Keratinocyte (primary cell): ENCODE data around the gene BAHCC1. TPM values are rescaled to one million over a fixed set of nuclear protein-coding genes. Genes with fewer than 3 reads are reported as not detected.

ENCODE experiments used
- DNase-seq: peaks from one replicate; pipeline ENCODE4 v3.0.0-alpha.2; 2011; ENCODE audit warnings: low read depth, missing footprints, low spot score
- FAIRE-seq: peaks from 2 replicates; lab custom pipeline; 2011; peaks lifted over from hg19 to GRCh38; lab: Jason Lieb, UNC
- H2AFZ ChIP-seq: 2 replicates; pipeline ENCODE4 v1.6.0; 2012; ENCODE audit warnings: low read length, control low read depth, inconsistent platforms; ENCODE audit not compliant: control insufficient read depth
- H3K27ac ChIP-seq: 2 replicates; pipeline ENCODE4 v1.5.1; 2011; ENCODE audit warnings: low read length; ENCODE audit not compliant: control insufficient read depth, insufficient read depth
- H3K27me3 ChIP-seq: 3 replicates; pipeline ENCODE4 v1.6.0; 2011; ENCODE audit warnings: low read length; ENCODE audit not compliant: control insufficient read depth, insufficient read depth; ENCODE audit errors: extremely low read depth
- H3K36me3 ChIP-seq, 2 experiments: 2 replicates in 1 of 2; 3 replicates in 1 of 2; pipeline ENCODE4 v1.5.1; 2011; ENCODE audit warnings: low read length in 2 of 2, mild to moderate bottlenecking in 1 of 2; ENCODE audit not compliant: control insufficient read depth in 2 of 2, insufficient read depth in 2 of 2; ENCODE audit errors: extremely low read depth in 1 of 2
- H3K4me1 ChIP-seq: 3 replicates; pipeline ENCODE4 v1.5.1; 2011; ENCODE audit warnings: low read length; ENCODE audit not compliant: control insufficient read depth, insufficient read depth; ENCODE audit errors: extremely low read depth
- H3K4me2 ChIP-seq: 3 replicates; pipeline ENCODE4 v1.6.0; 2011; ENCODE audit warnings: low read depth, low read length; ENCODE audit not compliant: control insufficient read depth, insufficient read depth; ENCODE audit errors: extremely low read depth
- H3K4me3 ChIP-seq, 3 experiments: fragments of 200-600 bp in 1 of 3; sonication (generic) in 1 of 3; 2 replicates in 2 of 3; 3 replicates in 1 of 3; pipeline ENCODE4 v1.5.1; 2011 to 2016; ENCODE audit warnings: low read length in 3 of 3, mild to moderate bottlenecking in 3 of 3, control low read depth in 2 of 3, inconsistent platforms in 1 of 3, low read depth in 1 of 3, mixed read lengths in 1 of 3, mixed run types in 1 of 3, moderate library complexity in 1 of 3; ENCODE audit not compliant: control insufficient read depth in 2 of 3, insufficient read depth in 2 of 3; ENCODE audit errors: extremely low read depth in 1 of 3
- H3K79me2 ChIP-seq: 2 replicates; pipeline ENCODE4 v1.6.0; 2012; ENCODE audit warnings: low read length; ENCODE audit not compliant: control insufficient read depth, insufficient read depth
- H3K9ac ChIP-seq: 3 replicates; pipeline ENCODE4 v1.6.0; 2011; ENCODE audit warnings: low read length; ENCODE audit not compliant: control insufficient read depth, insufficient read depth; ENCODE audit errors: extremely low read depth
- H3K9me1 ChIP-seq: 3 replicates; pipeline ENCODE4 v1.6.0; 2011; ENCODE audit warnings: low read length; ENCODE audit not compliant: control insufficient read depth, insufficient read depth; ENCODE audit errors: extremely low read depth
- H3K9me3 ChIP-seq: 2 replicates; pipeline ENCODE4 v1.5.1; 2012; ENCODE audit warnings: low read depth, low read length; ENCODE audit not compliant: control insufficient read depth
- H4K20me1 ChIP-seq: 3 replicates; pipeline ENCODE4 v1.6.0; 2011; ENCODE audit warnings: low read length; ENCODE audit not compliant: control insufficient read depth, insufficient read depth; ENCODE audit errors: extremely low read depth
- CTCF ChIP-seq, 3 experiments: IDR thresholded peaks in 1 of 3; conservative IDR thresholded peaks in 1 of 3; optimal IDR thresholded peaks in 1 of 3; 2 replicates in 2 of 3; 3 replicates in 1 of 3; pipeline versions ENCODE3 to v1.5.1; 2011; ENCODE audit warnings: low read length in 3 of 3, mild to moderate bottlenecking in 3 of 3, moderate library complexity in 2 of 3, control low read depth in 1 of 3, inconsistent platforms in 1 of 3; ENCODE audit not compliant: insufficient read depth in 2 of 3; ENCODE audit errors: extremely low read depth in 1 of 3
- EZH2 ChIP-seq: IDR thresholded peaks from one replicate; pipeline ENCODE4 v1.6.1; 2012; ENCODE audit warnings: inconsistent platforms, mild to moderate bottlenecking, low read length, moderate library complexity
- dilution Hi-C: fragments of 300-500 bp; cut with MboI; formaldehyde crosslinking; loops from one replicate; pipeline ENCODE4 v1.7.0; 2020; ENCODE audit warnings: low sequenced_read_pairs; ENCODE audit not compliant: extremely low pct_ligation_motif_present
- polyA plus RNA-seq, 5 experiments: library from polyadenylated mRNA; depleted of rRNA in 3 of 5; stranded (reverse) in 3 of 5; stranded (forward) in 1 of 5; unstranded in 1 of 5; fragments of >200 nt; gene quantifications; 1 replicate in 1 of 5; 2 replicates in 3 of 5; 3 replicates in 1 of 5; pipeline versions ENCODE4 v1.2.1 to v1.2.3, GENCODE V29; 2011 to 2012; ENCODE audit warnings: missing spikeins in 2 of 5, low read depth in 1 of 5, low replicate concordance in 1 of 5

The BAHCC1 gene
- polyA plus RNA-seq, 1 donor (not counting 4 experiments of a cell fraction or from before 2014, with no cell fraction given), result 0.52 TPM

- no peak overlapping the region for H3K4me3 ChIP-seq
- no peak overlapping the region for H2AFZ ChIP-seq
- no peak overlapping the region for H3K27ac ChIP-seq
- DNase-seq, result no peak
- H3K27me3 ChIP-seq, result no peaks in the 10 kb centered on the region
- dilution Hi-C loops, result no loop called here
- H4K20me1 ChIP-seq, result no peaks in the 10 kb centered on the region
- FAIRE-seq, result no peak
- no peaks in the 10 kb centered on the region for H3K79me2 ChIP-seq
- H3K9me3 ChIP-seq, result no peaks in the 10 kb centered on the region
- no peak overlapping the region for H3K4me2 ChIP-seq
- no peaks in the 10 kb centered on the region for H3K36me3 ChIP-seq
- H3K4me1 ChIP-seq, result no peaks in the 10 kb centered on the region
- no peaks in the 10 kb centered on the region for H3K9me1 ChIP-seq
- TF ChIP-seq CTCF (optimal IDR thresholded peaks at IDR 0.05 in 1 of 3, IDR thresholded peaks at IDR 0.05 in 1 of 3, conservative IDR thresholded peaks at IDR 0.05 in 1 of 3; ENCODE audit: extremely low read depth in 1 of 3, insufficient read depth in 2 of 3, low read length in 3 of 3) (no peak), EZH2 (no peak)
- no peak overlapping the region for H3K9ac ChIP-seq
Observed at GRCh38 chr17:81473019-81473418, 77.8 kb downstream of the BAHCC1 start.

- H3K9ac ChIP-seq, result no peak overlapping the region
Observed at GRCh38 chr17:81474958-81475357, 79.7 kb downstream of the BAHCC1 start.

More at GRCh38 chr17:81474958-81475357, 79.7 kb downstream of the BAHCC1 start:
- Histone ChIP-seq H3K4me1 (no peaks in the 10 kb centered on the region), H3K4me3 (no peak overlapping the region), H3K36me3 (no peaks in the 10 kb centered on the region), H3K9me1 (no peaks in the 10 kb centered on the region), H3K9me3 (no peaks in the 10 kb centered on the region), H3K27me3 (no peaks in the 10 kb centered on the region), H3K4me2 (no peak overlapping the region), H3K79me2 (no peaks in the 10 kb centered on the region), H4K20me1 (no peaks in the 10 kb centered on the region), H3K27ac (no peak overlapping the region), H2AFZ (no peak overlapping the region)
- TF ChIP-seq CTCF (optimal IDR thresholded peaks at IDR 0.05 in 1 of 3, IDR thresholded peaks at IDR 0.05 in 1 of 3, conservative IDR thresholded peaks at IDR 0.05 in 1 of 3; ENCODE audit: extremely low read depth in 1 of 3, insufficient read depth in 2 of 3, low read length in 3 of 3) (no peak), EZH2 (no peak)
- FAIRE-seq (no peak), DNase-seq (no peak)
- dilution Hi-C loops, result no loop called here
